ENCODE results near the gene DAD1. TPM values are rescaled to one million over a fixed set of nuclear protein-coding genes. Genes with fewer than 3 reads are reported as not detected.
A peak's percentile ranks its signal among the peaks of the same experiment; 100 is the strongest.
"Not testable (repeated sequence)": the region's sequence is repeated elsewhere in the genome, so short reads cannot be mapped to it uniquely, and the experiment has no call there.

DAD1 gene
- total and polyA plus RNA-seq, 4 donors, result 189 to 299 (median 200) TPM

GRCh38 chr14:22572562-22573058, 16.4 kb downstream of the DAD1 start:
- H3K9me3 ChIP-seq (ENCODE audit: control insufficient read depth, insufficient read depth, low read length), result no peaks in the 10 kb centered on the region
- H3K36me3 ChIP-seq (ENCODE audit: control insufficient read depth, insufficient read depth, low read length), result peaks cover 17% of the 10 kb centered on the region
- DNase-seq (ENCODE audit: low read depth in 4 of 6, low spot score in 6 of 6), result no peak
- H3K4me1 ChIP-seq (ENCODE audit: control insufficient read depth, insufficient read depth, low read length), result peaks cover 6% of the 10 kb centered on the region
- no CpG with 5 or more reads among the region's 1 CpG for WGBS (ENCODE audit: insufficient coverage)
- no peak overlapping the region for H3K27ac ChIP-seq (ENCODE audit: low read depth, low read length)
- no peaks in the 10 kb centered on the region for H3K27me3 ChIP-seq (ENCODE audit: control insufficient read depth, insufficient read depth, low read length)
- H3K4me3 ChIP-seq (ENCODE audit: low read depth, low read length), result no peak overlapping the region

GRCh38 chr14:22570132-22570949, 18.7 kb downstream of the DAD1 start:
- DNase-seq (ENCODE audit: low read depth in 4 of 6, low spot score in 6 of 6), result peak; percentile 76 to 97 (median 86)

DNA sequence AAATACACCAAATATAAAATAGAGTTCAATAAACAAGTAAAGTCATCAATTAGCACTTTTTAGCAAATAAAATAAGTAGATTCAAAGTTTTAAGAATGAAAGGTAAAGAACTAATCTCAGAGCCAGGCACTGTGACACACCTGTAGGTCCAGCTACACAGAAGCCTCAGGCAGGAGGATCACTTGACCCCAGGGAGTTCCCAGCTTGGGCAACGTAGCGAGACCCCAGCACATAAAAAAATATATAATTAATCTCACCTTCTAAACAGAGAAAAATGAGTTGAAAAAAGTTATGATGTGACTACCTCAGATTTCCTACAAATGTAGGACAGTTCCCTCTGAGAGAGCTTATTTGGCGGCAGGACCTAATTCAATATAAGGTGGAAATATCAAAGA, 19.3 kb downstream of the DAD1 start:
- no CpG with 5 or more reads among the region's 3 CpGs for WGBS (ENCODE audit: insufficient coverage)
- Histone ChIP-seq H3K27me3 (ENCODE audit: control insufficient read depth, insufficient read depth, low read length) (no peaks in the 10 kb centered on the region), H3K4me1 (ENCODE audit: control insufficient read depth, insufficient read depth, low read length) (peaks cover 6% of the 10 kb centered on the region), H3K4me3 (ENCODE audit: low read depth, low read length) (no peak overlapping the region), H3K27ac (ENCODE audit: low read depth, low read length) (no peak overlapping the region), H3K36me3 (ENCODE audit: control insufficient read depth, insufficient read depth, low read length) (peaks cover 15% of the 10 kb centered on the region), H3K9me3 (ENCODE audit: control insufficient read depth, insufficient read depth, low read length) (no peaks in the 10 kb centered on the region)
- DNase-seq (ENCODE audit: low read depth in 4 of 6, low spot score in 6 of 6), result no peak

More at GRCh38 chr14:22570132-22570949, 18.7 kb downstream of the DAD1 start:
- peak overlapping the region; percentile 22 for H3K27ac ChIP-seq (ENCODE audit: low read depth, low read length)
- H3K4me1 ChIP-seq (ENCODE audit: control insufficient read depth, insufficient read depth, low read length), result peaks cover 6% of the 10 kb centered on the region
- no peaks in the 10 kb centered on the region for H3K9me3 ChIP-seq (ENCODE audit: control insufficient read depth, insufficient read depth, low read length)
- no peak overlapping the region for H3K4me3 ChIP-seq (ENCODE audit: low read depth, low read length)
- 19% methylated on average over 7 of the region's 8 CpGs for WGBS (ENCODE audit: insufficient coverage)
- peaks cover 17% of the 10 kb centered on the region for H3K36me3 ChIP-seq (ENCODE audit: control insufficient read depth, insufficient read depth, low read length)
- no peaks in the 10 kb centered on the region for H3K27me3 ChIP-seq (ENCODE audit: control insufficient read depth, insufficient read depth, low read length)

GRCh38 chr14:22569106-22569736, 19.8 kb downstream of the DAD1 start:
- peaks cover 6% of the 10 kb centered on the region for H3K4me1 ChIP-seq (ENCODE audit: control insufficient read depth, insufficient read depth, low read length)
- no peak for DNase-seq (ENCODE audit: low read depth in 4 of 6, low spot score in 6 of 6)
- WGBS (ENCODE audit: insufficient coverage), result 100% methylated on average over 2 of the region's 6 CpGs
- no peak overlapping the region for H3K27ac ChIP-seq (ENCODE audit: low read depth, low read length)
- no peak overlapping the region for H3K4me3 ChIP-seq (ENCODE audit: low read depth, low read length)
- H3K9me3 ChIP-seq (ENCODE audit: control insufficient read depth, insufficient read depth, low read length), result no peaks in the 10 kb centered on the region
- H3K27me3 ChIP-seq (ENCODE audit: control insufficient read depth, insufficient read depth, low read length), result no peaks in the 10 kb centered on the region
- H3K36me3 ChIP-seq (ENCODE audit: control insufficient read depth, insufficient read depth, low read length), result peaks cover 15% of the 10 kb centered on the region

- peaks cover 9% of the 10 kb centered on the region for H3K36me3 ChIP-seq (ENCODE audit: control insufficient read depth, insufficient read depth, low read length)
- 88% methylated on average over 1 of the region's 1 CpG for WGBS (ENCODE audit: insufficient coverage)
- DNase-seq (ENCODE audit: low read depth in 4 of 6, low spot score in 6 of 6), result no peak
- H3K27ac ChIP-seq (ENCODE audit: low read depth, low read length), result no peak overlapping the region
- no peaks in the 10 kb centered on the region for H3K27me3 ChIP-seq (ENCODE audit: control insufficient read depth, insufficient read depth, low read length)
- H3K4me1 ChIP-seq (ENCODE audit: control insufficient read depth, insufficient read depth, low read length), result peaks cover 6% of the 10 kb centered on the region
- no peak overlapping the region for H3K4me3 ChIP-seq (ENCODE audit: low read depth, low read length)
- no peaks in the 10 kb centered on the region for H3K9me3 ChIP-seq (ENCODE audit: control insufficient read depth, insufficient read depth, low read length)
Measured at GRCh38 chr14:22567437-22567836, 21.6 kb downstream of the DAD1 start.

GRCh38 chr14:22566845-22567244, 22.2 kb downstream of the DAD1 start:
- peaks cover 6% of the 10 kb centered on the region for H3K4me1 ChIP-seq (ENCODE audit: control insufficient read depth, insufficient read depth, low read length)
- no peak for DNase-seq (ENCODE audit: low read depth in 4 of 6, low spot score in 6 of 6)
- no CpG with 5 or more reads among the region's 2 CpGs for WGBS (ENCODE audit: insufficient coverage)

GRCh38 chr14:22566266-22566665, 22.8 kb downstream of the DAD1 start:
- H3K27me3 ChIP-seq (ENCODE audit: control insufficient read depth, insufficient read depth, low read length); H3K36me3 ChIP-seq (ENCODE audit: control insufficient read depth, insufficient read depth, low read length); H3K9me3 ChIP-seq (ENCODE audit: control insufficient read depth, insufficient read depth, low read length); H3K4me3 ChIP-seq (ENCODE audit: low read depth, low read length); DNase-seq (ENCODE audit: low read depth in 4 of 6, low spot score in 6 of 6); H3K4me1 ChIP-seq (ENCODE audit: control insufficient read depth, insufficient read depth, low read length); H3K27ac ChIP-seq (ENCODE audit: low read depth, low read length): not testable (repeated sequence)
- 94% methylated on average over 5 of the region's 9 CpGs for WGBS (ENCODE audit: insufficient coverage)

More at GRCh38 chr14:22566845-22567244, 22.2 kb downstream of the DAD1 start:
- H3K36me3 ChIP-seq (ENCODE audit: control insufficient read depth, insufficient read depth, low read length), result peaks cover 9% of the 10 kb centered on the region
- no peaks in the 10 kb centered on the region for H3K27me3 ChIP-seq (ENCODE audit: control insufficient read depth, insufficient read depth, low read length)
- H3K27ac ChIP-seq (ENCODE audit: low read depth, low read length), result no peak overlapping the region
- H3K9me3 ChIP-seq (ENCODE audit: control insufficient read depth, insufficient read depth, low read length), result no peaks in the 10 kb centered on the region
- H3K4me3 ChIP-seq (ENCODE audit: low read depth, low read length), result no peak overlapping the region

DNA sequence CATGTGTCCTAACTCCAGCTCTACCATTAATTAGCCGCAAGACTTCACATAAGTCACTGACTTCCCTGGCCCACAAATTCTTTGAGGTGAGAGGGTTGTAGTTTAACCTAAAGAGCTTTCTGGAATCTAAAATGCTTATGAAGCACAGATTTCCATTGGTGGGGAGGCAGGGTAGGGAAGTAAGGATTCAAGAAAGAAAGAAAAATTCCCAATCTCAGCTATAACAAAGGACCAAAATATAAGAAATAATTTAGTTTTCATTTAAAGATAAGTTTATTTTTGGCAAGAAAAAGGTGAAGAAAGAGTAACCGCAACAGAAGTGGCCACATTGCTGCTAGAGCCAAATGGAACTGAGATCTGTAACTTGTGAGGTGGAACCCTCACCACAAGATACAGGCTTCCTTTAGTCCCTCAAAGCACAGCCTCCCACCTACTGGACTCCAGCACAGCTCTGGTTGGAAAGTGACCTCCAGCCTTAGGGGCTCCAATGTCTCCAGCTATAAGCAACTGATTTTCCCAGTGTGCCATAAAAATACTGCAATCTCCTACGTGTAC, 23.6 kb downstream of the DAD1 start:
- Histone ChIP-seq H3K4me3 (ENCODE audit: low read depth, low read length) (no peak overlapping the region), H3K4me1 (ENCODE audit: control insufficient read depth, insufficient read depth, low read length) (no peaks in the 10 kb centered on the region), H3K36me3 (ENCODE audit: control insufficient read depth, insufficient read depth, low read length) (peaks cover 3% of the 10 kb centered on the region), H3K27me3 (ENCODE audit: control insufficient read depth, insufficient read depth, low read length) (no peaks in the 10 kb centered on the region), H3K27ac (ENCODE audit: low read depth, low read length) (no peak overlapping the region), H3K9me3 (ENCODE audit: control insufficient read depth, insufficient read depth, low read length) (no peaks in the 10 kb centered on the region)
- WGBS (ENCODE audit: insufficient coverage), result no CpG with 5 or more reads among the region's 3 CpGs
- no peak for DNase-seq (ENCODE audit: low read depth in 4 of 6, low spot score in 6 of 6)

DNA sequence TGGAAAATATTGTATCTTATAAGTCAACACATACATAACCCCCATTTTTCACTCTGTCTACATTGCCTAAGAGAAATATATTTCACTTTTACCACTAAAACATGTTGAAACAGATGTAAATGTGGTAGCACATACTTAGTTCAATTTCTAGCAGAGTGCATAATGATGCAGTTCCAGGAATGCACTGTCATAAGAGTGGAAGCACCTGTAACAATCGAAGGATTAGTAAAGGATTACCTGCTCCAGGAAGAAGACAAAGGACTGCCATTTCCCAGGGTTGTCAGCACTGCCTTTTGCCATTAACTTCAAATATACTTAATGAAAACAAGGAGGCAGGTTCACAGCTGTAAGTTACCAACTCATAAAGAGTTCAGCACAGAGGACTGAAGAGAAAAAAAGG, 24.6 kb downstream of the DAD1 start:
- Histone ChIP-seq H3K27ac (ENCODE audit: low read depth, low read length) (no peak overlapping the region), H3K9me3 (ENCODE audit: control insufficient read depth, insufficient read depth, low read length) (no peaks in the 10 kb centered on the region), H3K27me3 (ENCODE audit: control insufficient read depth, insufficient read depth, low read length) (no peaks in the 10 kb centered on the region), H3K36me3 (ENCODE audit: control insufficient read depth, insufficient read depth, low read length) (peaks cover 3% of the 10 kb centered on the region), H3K4me3 (ENCODE audit: low read depth, low read length) (no peak overlapping the region), H3K4me1 (ENCODE audit: control insufficient read depth, insufficient read depth, low read length) (no peaks in the 10 kb centered on the region)
- DNase-seq (ENCODE audit: low read depth in 4 of 6, low spot score in 6 of 6), result no peak
- no CpG with 5 or more reads among the region's 1 CpG for WGBS (ENCODE audit: insufficient coverage)

Data from spinal cord (tissue), 10 donors.